ENCODE measurements around the gene RBM17.
"Not testable (repeated sequence)": the region's sequence is repeated elsewhere in the genome, so short reads cannot be mapped to it uniquely, and the experiment has no call there.

RBM17 gene, protein sequence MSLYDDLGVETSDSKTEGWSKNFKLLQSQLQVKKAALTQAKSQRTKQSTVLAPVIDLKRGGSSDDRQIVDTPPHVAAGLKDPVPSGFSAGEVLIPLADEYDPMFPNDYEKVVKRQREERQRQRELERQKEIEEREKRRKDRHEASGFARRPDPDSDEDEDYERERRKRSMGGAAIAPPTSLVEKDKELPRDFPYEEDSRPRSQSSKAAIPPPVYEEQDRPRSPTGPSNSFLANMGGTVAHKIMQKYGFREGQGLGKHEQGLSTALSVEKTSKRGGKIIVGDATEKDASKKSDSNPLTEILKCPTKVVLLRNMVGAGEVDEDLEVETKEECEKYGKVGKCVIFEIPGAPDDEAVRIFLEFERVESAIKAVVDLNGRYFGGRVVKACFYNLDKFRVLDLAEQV

DNA sequence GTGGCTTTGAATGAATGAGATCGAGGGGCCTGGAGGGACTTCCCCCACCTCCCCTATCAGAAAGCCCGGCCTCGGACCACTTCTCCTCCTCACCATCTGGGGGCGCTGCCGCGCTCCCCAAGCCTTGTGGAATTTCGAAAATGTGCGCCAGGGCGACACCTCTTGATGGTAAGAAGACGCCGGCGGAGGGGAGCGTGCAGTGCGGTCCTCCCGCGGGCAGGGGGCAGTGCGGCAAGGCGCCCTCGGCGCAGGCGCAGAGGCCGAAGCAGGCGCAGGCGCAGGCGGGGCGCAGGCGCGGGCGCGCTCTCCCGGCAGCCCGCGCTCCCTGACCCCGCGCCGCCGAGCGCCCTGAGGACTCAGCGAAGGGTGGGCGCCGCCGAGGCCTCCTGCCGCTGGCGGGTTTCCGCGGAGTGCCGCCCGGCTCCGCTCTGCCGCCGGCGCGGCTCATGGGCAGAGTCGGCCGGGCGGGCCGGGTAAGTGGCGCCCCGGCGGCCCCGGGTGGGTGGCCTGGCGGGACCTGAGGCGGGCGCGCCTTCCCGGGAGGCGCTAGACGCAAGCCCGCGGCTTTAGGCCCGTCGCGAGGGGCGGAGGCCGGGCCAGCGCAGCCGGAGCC, at the start of gene RBM17:
Gene RBM17, plus strand, starts transcription at position 314 of the 613 bp plus-strand sequence. CDS start 8,032 bp downstream, outside the sequence.
- peak; percentile 84 for DNase-seq

DNA sequence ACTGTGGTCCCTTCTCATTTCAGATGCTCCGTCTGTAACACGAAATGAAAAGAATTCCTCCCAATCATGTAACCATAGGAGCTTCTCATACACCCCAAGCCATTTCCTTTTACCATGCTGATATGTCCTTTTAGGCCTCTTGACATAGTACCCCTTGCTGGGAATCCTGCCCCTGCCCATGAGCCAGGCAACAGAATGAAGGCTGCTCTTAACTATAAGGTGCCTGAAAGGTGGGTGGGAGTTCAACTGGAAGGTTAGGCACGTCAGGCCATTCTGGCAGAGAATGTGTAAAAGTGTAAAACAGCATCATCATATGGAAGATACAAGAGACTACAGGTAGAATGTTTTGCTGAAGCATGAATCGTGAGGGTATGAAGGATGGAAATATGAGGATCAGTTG, 49.1 kb upstream of the RBM17 start:
- DNase-seq = no peak

DNA sequence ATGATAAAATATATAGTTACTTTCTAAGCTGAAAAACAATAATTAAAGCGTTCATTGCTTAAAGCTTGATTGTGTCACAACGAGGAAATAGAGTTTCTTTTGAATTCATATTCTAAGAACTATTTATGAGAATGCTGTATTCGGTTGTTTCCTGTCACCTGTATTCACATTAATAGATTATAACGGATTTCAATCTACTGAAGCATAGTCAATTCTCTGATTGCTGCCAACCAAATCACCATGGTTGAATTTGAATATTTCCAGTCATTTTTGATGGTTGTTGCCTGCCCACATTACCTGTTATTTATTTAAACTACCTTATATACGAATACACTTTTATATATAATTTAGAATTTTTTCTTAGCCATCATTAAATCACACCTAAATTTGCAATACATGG, 48.6 kb upstream of the RBM17 start:
- DNase-seq = no peak

DNA sequence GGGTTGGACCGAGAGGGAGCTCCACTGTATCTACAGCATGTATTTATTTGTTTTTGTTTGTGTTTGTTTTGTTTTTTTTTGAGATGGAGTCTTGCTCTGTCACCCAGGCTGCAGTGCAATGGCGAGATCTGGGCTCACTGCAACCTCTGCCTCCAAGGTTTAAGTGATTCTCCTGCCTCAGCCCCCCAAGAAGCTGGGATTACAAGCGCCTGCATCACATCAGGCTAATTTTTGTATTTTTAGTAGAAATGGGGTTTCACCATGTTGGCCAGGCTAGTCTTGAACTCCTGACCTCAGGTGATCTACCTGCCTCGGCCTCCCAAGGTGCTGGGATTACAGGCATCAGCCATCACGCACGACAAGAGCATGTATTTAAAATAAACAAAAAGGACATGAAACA, 45.5 kb upstream of the RBM17 start:
- DNase-seq = not testable (repeated sequence)

DNA sequence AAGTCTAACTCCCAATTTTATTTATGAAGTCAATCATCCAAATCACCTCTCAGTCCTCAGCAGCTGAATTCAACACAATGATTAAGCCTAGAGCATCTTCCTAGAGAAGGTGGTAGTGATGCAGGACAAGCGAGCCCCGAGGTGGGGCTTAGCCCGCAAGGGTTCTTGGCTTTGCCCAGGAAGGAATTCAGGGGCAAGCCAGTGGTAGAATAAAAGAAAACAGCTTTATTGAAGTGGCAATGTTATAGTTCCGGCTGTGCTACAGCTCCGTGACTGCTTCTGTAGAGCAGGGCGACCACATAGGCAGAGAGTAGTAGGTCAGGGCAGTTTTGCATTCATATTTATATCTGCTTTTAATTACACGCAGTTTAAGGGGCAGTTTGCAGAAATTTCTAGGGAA, 44.8 kb upstream of the RBM17 start:
- no peak for DNase-seq

DNA sequence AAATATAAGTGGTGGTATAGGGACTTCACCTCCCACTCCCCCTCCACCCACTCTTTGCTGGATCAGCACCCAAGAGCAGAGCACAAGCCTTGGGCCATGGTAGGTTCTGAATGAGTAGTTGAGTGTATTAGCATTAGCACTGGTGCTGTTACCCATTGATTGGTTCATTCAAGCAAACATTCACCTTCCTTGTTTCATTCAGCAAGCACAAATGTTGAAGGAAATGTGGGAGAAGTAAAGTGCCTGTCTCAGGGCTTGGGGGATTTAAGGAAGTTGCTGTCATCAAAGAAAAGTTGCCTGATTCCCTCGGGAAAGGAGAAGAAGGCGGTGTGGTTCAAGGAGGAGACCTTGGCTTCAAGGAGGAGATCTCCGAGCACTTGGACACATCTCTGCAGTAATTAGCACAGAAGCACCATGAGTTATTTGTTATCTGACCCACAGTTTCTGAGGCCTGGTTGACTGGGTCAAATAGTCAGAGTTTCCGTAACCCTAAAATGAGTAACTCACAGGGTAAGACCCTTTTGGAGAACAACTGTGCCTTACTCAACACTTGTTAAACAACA, 44.0 kb upstream of the RBM17 start:
- DNase-seq = no peak

DNA sequence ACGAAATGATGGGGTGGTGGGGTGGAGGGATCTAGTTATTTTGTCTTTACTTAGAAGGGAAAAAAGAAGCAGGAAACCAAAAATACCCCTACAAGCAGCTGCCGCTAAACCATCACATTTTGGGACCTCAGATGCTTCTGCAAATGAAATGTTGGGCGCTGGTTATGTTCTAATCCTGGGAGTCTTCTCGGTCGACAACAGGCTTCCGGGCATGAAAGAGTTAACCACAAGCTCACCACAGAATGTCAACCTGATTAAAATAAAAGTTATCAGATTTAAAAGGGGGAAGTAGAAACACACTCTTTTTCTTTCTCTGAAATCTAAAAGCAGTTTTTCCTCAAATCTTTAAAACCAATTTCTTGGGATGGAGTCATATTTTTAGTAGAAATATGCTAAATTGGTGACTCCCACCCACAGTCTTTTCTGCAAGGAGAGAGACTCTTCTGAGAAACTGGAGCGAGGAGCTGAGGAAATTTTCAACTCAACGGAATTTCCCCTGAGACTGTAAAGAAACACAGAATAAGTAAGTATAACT, 43.5 kb upstream of the RBM17 start:
- no peak for DNase-seq

DNA sequence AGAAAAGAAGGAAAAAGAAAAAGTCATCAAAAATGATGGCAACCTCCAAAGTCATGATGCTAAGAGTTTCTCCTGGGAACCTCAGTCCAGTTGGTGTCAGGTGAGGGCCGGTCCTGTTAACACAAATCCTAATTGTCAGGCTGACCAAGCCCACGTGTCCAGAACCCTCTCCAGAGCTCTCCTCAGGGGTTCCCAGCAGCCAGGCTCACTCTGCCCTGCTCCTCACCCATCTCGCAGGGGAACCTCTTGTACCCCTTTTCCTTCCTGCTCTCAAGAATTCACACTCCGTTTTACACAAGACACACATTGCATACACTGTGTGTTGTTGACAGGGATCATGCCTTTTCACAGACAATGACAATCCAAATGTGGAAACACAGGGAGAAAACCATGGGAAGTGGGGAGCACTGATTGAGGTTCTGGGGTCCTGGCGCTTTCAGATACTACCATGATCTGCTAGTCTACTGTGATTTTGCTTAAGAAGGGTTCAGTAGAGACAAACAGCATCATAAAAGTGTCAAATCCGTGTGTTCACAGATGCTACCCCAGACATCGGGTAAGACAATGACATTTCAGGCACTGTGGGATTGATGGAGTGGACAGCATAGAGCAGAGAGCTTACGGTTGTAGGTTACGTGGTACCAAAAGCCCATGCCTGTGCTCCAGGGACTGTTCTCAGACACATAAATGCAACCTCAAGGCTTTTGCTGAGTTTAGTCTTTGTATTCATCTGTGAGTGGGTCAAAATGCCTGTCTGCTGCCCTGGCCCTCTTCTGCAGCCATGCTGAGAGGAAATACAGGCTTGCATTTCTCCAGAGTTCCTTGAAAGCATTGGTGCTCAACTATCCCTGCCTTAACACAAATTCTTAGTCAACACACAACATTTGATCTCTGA, 42.7 kb upstream of the RBM17 start:
- DNase-seq = no peak

DNA sequence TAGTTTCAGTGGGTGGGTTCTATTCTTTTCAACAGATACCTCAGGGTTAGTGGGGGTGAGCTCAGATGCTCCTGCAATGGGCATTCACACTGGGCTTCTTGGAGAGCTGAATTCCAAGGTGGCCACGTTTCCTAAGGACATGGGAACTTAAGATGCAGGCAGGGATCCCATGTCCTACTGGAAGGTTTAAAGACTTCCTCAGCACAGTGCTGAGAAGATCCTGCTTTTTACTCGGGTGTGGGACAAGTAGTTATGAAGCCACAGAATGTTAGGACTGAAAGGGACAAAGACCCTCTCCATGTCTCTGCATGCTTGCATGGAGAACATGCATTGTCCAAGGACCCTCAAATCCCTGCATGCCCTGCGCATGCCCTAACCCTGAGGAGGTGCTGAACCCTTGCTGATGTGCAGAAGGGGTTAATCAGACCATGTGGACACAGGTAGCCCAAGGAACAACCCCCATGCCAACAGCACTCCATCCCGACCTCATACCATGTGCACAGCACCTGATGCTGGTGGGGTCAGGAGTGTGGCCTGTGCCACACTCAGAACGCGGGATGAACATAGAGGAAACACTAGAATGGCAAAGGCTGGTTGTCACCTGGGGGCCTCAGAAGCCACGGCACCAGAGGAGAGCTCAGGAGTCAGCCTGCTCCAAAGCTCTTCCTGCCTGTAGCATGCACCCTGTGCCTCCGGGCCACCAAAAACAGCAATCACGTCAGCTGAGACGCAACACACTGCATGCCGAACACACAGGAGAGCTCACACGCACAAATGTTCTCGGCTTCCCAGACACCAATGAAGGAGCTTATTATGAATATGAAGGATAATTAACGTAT, 41.8 kb upstream of the RBM17 start:
- DNase-seq = no peak

DNA sequence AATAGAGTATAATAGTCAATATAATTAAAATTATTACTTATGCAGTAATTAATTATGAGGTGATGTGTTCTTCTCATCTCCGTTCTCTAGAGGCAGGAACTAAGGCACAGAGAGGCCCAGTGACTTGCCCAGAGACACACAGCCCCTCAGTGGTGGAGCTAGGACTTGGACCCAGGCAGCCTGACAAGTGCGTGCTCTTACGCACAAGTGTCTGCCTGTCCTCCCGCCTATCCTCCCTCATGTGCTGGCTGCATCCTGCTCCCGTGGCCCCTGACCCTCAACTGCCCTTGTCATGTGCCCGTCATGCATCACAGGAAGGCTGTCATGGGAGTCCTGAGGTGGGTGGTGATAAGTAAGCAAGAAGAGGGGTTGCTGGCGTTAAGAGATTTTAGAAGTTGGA, 41.0 kb upstream of the RBM17 start:
- no peak for DNase-seq

DNA sequence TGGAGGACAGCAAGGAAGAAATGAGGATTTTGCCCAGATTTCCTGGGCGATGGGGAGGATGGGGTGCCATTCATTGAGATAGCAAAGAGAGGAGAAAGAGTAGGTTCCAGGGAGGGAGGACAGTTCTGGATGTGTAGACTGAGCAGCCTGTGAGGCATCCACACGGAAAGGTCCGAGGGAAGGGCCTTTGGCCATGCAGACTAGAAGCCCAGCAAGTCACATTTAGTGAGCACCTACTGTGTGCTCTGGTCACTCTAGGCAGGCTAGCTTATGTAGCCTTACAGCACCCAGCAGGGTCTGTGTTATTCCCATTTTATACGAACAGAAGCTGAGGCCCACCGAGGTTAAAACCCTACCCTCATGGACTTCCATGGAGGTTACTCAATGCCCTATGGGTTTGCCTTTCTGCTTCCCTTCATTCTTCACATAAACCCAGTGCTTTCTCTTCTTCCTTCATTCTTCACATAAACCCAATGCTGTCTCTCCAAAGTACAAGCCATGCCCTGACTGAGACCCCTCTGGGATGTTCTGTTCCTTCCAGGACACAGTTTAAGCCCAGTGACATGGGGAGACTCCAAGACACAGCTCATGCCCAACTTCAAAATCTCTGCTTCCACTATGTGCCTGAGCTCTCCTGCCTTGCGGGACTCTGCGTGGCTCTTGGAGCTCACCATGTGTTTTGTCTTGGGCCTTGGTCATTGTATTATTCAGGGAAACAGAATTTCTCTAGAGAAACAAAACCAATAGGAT, 40.4 kb upstream of the RBM17 start:
- no peak for DNase-seq

DNA sequence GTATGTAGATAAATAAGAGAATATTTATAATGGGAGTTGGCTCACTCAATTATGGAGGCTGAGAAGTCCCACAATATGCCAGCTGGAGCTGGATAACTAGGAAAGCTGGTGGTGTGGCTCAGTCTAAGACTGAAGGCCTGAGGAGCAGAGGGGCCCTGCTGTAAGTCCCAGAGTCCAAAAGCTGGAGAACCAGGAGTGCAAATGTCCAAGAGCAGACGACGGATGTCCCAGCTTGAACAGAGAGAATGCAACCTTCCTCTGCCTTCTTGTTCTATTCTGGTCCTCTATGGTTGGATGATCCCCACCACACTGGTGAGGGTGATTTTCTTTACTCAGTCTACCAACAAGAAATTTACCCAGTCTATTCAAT, 39.8 kb upstream of the RBM17 start:
- no peak for DNase-seq

DNA sequence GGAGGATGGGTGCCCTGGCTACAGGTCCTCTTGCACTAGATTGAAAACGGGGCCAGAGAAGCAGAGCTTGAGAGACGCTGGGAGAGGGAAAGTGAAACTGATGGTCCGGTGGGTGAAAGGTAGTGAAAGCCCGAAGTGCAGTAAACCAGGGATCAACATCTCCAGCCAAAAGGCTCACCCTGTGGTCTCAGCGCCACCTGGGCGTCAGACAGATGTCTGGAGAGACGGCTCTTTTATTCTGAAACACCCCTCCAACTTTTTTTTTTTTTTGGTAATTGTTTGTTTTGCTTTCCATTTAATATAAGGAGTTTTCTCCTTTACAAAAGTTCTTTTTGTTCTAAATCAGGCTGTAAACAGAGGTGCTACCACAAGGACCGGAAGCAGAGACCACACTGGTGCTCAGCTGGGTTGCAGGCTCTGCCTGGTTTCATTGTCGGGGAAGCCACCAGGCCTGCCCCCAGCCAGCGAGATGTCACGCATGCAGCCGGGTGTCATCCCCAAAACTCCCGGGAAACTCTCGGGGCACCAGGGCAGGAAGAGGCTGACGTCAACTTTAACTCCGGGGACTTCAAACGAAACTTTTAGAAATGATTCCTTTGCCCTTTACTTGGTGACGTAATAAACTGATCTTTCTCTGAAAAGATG, 37.9 kb upstream of the RBM17 start:
- DNase-seq = no peak

DNA sequence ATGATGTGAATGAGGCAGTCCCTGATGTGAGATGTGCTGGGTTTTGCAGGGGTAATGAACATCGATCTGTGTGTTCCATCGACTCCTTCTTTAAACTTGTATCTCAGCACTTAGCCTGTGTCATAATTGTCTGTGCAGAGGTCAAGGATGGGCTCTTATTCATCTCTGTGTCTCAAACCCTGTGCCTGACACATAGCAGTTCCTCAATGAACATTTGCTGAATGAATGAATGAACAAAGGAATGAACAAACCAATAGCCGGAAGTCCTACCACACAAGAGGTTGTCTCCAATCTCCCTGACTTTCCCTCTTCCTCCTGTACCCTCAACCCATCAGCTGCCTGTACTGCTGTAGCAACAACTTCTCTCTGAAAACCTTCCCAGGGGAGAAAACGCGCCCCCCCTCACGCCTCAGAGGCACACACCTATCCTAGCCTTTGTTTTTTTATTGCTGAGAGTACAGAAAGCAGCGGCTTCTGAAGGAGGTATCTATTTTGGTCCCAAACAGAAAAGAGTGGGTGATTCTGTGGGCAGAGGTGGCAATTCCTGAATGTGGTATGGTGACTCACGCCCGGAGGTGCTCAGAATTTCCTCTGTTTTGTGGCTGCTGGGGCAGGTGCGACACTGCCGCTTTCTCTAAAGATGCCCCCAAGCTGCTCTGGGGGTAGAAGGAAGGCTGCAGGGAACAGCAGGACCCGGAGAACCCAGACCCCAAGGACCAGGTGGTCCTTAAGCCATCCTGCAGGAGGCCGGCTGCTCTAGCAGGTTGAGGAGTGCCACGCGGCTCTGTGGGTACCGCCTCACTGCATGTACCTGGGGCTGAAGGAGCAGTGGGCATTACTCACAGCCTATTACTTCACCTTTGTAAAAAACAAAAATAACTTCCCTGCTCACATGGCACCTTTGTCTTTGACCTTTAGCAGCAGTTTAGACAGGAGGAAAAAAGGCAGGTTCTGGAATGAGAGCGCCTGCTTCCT, 36.3 kb upstream of the RBM17 start:
- no peak for DNase-seq

DNA sequence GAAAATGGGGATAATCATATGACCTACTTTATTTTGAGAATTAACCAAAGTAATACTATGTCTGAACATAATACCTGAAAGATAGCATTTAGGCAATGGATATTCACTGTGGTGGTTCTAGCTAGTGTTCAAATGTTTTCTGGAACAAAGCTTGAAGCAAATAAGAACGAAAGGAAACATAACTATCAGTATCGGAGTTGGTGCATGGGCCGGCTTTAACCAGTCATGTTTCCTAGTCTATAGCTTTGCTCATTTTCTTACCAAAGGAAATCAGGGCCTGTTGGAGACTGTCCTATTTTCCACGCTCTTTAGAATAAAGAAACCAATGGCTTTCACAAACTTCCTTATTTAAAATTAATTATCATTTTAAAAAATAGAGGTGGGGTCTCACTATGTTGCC, 35.5 kb upstream of the RBM17 start:
- no peak for DNase-seq

DNA sequence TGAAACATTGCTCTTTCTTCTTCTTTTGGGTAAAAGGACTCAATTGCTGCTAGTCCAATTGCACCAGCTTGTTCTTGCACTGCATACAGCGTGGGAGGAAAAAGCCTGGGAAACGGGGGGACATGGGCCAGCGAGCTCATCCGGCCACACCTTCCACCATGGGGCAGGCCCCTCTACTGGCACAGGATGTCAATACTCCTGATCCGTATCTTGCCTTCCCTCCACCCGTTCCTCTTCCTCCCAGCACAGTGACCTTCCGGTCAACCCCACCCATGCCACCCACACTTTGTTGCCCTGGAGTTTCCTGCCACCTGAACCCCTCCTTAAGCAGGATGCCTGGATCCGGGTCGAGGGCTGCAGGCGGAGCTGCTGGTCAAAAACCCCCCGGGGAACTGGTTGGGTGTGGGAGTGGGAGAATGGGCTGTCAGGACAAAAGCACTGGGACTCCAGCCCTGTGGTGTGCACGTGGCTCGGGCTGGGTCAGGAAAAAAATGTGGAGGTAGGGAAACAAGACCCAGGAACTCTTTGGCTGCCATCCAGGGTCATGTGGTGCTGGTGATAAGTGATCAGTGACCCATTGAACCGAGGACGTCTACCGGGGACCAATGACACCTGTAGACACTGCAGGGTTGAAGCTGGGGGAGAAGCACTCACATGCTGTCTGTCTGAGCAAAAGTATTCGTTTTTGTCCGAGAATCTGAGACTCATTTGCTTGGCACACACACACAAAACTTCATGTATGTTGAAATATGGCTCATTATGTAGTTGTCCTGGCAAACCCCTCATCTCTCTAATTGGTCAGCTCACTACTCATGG, 34.8 kb upstream of the RBM17 start:
- no peak for DNase-seq

DNA sequence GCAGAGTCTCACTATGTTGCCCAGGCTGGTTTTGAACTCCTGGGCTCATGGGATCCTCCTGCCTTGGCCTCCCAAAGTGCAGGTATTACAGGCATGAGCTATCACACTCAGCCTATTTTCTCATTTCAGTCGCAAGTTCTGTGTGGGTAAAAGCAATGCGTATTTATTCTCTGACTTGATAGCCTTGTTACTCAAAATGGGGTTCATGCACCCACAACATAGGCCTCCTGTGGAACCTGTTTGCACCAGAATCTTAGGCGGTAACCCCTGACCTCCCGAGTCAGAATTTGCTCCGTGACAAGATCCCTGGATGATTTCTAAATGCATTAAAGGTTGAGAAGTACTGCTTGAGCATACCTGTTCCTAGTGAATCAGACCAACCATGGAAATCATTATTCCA, 34.0 kb upstream of the RBM17 start:
- no peak for DNase-seq

DNA sequence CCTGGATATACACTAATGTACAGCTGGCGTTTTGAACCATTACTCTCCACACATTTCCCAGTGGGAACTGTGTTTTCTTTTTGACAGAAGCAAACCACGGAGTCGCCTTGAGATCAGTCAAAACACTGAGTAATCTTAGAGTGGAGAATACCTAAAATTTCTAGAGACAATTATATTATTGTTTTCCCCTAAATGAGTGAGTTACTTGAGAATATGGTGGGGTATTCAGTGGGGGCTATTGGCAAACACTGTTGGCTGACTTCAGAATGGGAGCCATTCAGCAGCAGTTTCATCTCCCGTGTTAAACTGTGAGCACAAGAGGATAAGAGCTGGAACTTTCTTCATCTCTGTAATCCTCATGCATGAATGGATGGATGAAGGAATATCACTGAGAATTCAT, 32.9 kb upstream of the RBM17 start:
- DNase-seq = no peak
